Mammary epithelial cell (primary cell): Measurements from ENCODE around the gene HIGD2A.

Experiments used
- CTCF ChIP-seq, 2 donors: IDR thresholded peaks in 1 of 2; conservative IDR thresholded peaks in 1 of 2; 2 replicates each; pipeline ENCODE4 v1.5.1; 2011 to 2012; ENCODE audit warnings: inconsistent platforms in 2 of 2, low read length in 2 of 2, mild to moderate bottlenecking in 2 of 2, control low read depth in 1 of 2, low read depth in 1 of 2; ENCODE audit not compliant: insufficient read depth in 1 of 2; ENCODE audit errors: extremely low read depth in 1 of 2
- EZH2 ChIP-seq: IDR thresholded peaks from 2 replicates; pipeline ENCODE4 v1.6.1; 2012; ENCODE audit warnings: low read length, inconsistent platforms, borderline replicate concordance

- TF ChIP-seq CTCF (conservative IDR thresholded peaks at IDR 0.05 in 1 of 2, IDR thresholded peaks at IDR 0.05 in 1 of 2; ENCODE audit: extremely low read depth in 1 of 2, insufficient read depth in 1 of 2, low read depth in 1 of 2, low read length in 2 of 2) (no peak), EZH2 (no peak)
These were observed 32.4 kb upstream of the HIGD2A start for GRCh38 chr5:176356179-176356566.
